ENCODE data around the gene VAV3. TPM values are rescaled to one million over a fixed set of nuclear protein-coding genes. Genes with fewer than 3 reads are reported as not detected.

The VAV3 gene
- total RNA-seq, 1 donor, result 0.09 TPM

GRCh38 chr1:107682467-107682866 is 282.5 kb downstream of the VAV3 start:
- H3K4me3 ChIP-seq (ENCODE audit: low read depth, low read length), result no peak overlapping the region
- no peak for TF ChIP-seq CTCF (IDR thresholded peaks at IDR 0.05; ENCODE audit: insufficient read depth, low read length)
- no peak for DNase-seq (ENCODE audit: low read depth)

- no peak for DNase-seq (ENCODE audit: low read depth)
- no peak overlapping the region for H3K4me3 ChIP-seq (ENCODE audit: low read depth, low read length)
- TF ChIP-seq CTCF (IDR thresholded peaks at IDR 0.05; ENCODE audit: insufficient read depth, low read length), result no peak
These were observed 283.9 kb downstream of the VAV3 start for GRCh38 chr1:107681001-107681479.

- no peak overlapping the region for H3K4me3 ChIP-seq (ENCODE audit: low read depth, low read length)
- no peak for TF ChIP-seq CTCF (IDR thresholded peaks at IDR 0.05; ENCODE audit: insufficient read depth, low read length)
- no peak for DNase-seq (ENCODE audit: low read depth)
These were observed 284.4 kb downstream of the VAV3 start for GRCh38 chr1:107680579-107680985.

- no peak for DNase-seq (ENCODE audit: low read depth)
These were observed 285.5 kb downstream of the VAV3 start for GRCh38 chr1:107679411-107679953.

GRCh38 chr1:107678993-107679392 is 286.0 kb downstream of the VAV3 start:
- no peak for TF ChIP-seq CTCF (IDR thresholded peaks at IDR 0.05; ENCODE audit: insufficient read depth, low read length)
- no peak for DNase-seq (ENCODE audit: low read depth)
- no peak overlapping the region for H3K4me3 ChIP-seq (ENCODE audit: low read depth, low read length)

More at GRCh38 chr1:107679411-107679953, 285.5 kb downstream of the VAV3 start:
- H3K4me3 ChIP-seq (ENCODE audit: low read depth, low read length), result no peak overlapping the region
- TF ChIP-seq CTCF (IDR thresholded peaks at IDR 0.05; ENCODE audit: insufficient read depth, low read length), result no peak

- no peak for DNase-seq (ENCODE audit: low read depth)
- H3K4me3 ChIP-seq (ENCODE audit: low read depth, low read length), result no peak overlapping the region
- TF ChIP-seq CTCF (IDR thresholded peaks at IDR 0.05; ENCODE audit: insufficient read depth, low read length), result no peak
These were observed 287.3 kb downstream of the VAV3 start for GRCh38 chr1:107677697-107678096.

- no peak for DNase-seq (ENCODE audit: low read depth)
- no peak for TF ChIP-seq CTCF (IDR thresholded peaks at IDR 0.05; ENCODE audit: insufficient read depth, low read length)
- H3K4me3 ChIP-seq (ENCODE audit: low read depth, low read length), result no peak overlapping the region
These were observed 290.5 kb downstream of the VAV3 start for GRCh38 chr1:107674486-107674885.
